Right lobe of liver (tissue), 4 donors: ENCODE results near the gene CDKN2B-AS1.

Source experiments
- POLR2A ChIP-seq: fragments of 450-650 bp; IDR thresholded peaks from one replicate; pipeline ENCODE4 v1.6.1; 2017; ENCODE audit warnings: antibody characterized with exemption, mild to moderate bottlenecking
- TF ChIP-seq, protein P1 (sequence below), 4 donors: fragments of 200-600 bp in 3 of 4; fragments of 450-650 bp in 1 of 4; IDR thresholded peaks; one replicate each; pipeline versions ENCODE4 v1.5.1 to v1.8.0; 2016 to 2022; ENCODE audit warnings: antibody characterized with exemption in 4 of 4, mild to moderate bottlenecking in 2 of 4
- donor health status: DM: no; HTN: no; CAD: no.
- donor health status: DM: no; HTN: no; CAD: no.
- donor health status: DM: no; HTN: yes; CAD: no.

DNA sequence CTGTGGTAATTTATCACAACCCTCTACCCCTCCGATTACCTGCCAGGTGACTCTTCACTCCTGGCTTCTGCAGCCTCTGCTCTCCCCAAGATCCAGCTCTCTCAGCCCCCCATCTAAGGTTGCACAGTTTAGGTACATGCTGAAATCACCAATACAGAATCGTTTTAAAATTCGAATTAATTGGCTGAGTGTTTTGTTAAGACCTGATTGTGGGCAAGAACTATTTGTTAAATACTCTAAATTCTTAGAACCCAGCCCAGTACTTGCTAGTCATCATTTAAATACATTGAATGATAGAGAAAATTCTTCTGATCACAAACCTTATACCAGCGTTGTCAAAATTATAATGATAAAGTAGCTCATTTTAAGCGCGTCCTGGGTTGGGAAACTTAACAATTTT, 162.0 kb downstream of the CDKN2B-AS1 start:
- TF ChIP-seq, protein P1, sequence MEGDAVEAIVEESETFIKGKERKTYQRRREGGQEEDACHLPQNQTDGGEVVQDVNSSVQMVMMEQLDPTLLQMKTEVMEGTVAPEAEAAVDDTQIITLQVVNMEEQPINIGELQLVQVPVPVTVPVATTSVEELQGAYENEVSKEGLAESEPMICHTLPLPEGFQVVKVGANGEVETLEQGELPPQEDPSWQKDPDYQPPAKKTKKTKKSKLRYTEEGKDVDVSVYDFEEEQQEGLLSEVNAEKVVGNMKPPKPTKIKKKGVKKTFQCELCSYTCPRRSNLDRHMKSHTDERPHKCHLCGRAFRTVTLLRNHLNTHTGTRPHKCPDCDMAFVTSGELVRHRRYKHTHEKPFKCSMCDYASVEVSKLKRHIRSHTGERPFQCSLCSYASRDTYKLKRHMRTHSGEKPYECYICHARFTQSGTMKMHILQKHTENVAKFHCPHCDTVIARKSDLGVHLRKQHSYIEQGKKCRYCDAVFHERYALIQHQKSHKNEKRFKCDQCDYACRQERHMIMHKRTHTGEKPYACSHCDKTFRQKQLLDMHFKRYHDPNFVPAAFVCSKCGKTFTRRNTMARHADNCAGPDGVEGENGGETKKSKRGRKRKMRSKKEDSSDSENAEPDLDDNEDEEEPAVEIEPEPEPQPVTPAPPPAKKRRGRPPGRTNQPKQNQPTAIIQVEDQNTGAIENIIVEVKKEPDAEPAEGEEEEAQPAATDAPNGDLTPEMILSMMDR (IDR thresholded peaks at IDR 0.05), result no peak
- no peak for TF ChIP-seq POLR2A
